IPS-18c (cell line): ENCODE measurements around the gene SPDYE5.

Experiments used
- H3K4me3 ChIP-seq: 2 replicates; pipeline ENCODE4 v1.7.0; 2013; ENCODE audit warnings: low read depth, mild to moderate bottlenecking, low read length, moderate library complexity; ENCODE audit not compliant: insufficient read depth
- H3K9me3 ChIP-seq: one replicate; pipeline ENCODE4 v1.6.1; 2013; ENCODE audit warnings: mild to moderate bottlenecking, low read length, moderate library complexity; ENCODE audit not compliant: control insufficient read depth, insufficient read depth

The SPDYE5 gene

DNA sequence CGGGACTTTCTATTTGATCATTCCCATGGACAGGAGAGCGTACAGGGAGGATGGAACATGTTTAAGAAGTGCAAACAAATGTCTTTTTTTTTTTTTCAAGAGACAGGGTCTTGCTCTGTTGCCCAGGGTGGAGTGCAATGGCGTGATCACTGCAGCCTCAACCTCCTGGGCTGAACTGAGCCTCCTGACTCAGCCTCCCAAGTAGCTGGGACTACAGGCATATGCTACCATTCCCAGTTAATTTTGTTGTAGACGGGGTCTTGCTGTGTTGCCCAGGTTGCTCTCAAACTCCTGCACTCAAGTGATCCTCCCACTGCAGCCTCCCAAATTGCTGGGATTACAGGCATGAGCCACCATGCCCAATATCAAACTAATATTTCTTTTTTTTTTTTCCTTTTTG, 40.5 kb downstream of the SPDYE5 start:
- H3K9me3 ChIP-seq = no peaks in the 10 kb centered on the region

DNA sequence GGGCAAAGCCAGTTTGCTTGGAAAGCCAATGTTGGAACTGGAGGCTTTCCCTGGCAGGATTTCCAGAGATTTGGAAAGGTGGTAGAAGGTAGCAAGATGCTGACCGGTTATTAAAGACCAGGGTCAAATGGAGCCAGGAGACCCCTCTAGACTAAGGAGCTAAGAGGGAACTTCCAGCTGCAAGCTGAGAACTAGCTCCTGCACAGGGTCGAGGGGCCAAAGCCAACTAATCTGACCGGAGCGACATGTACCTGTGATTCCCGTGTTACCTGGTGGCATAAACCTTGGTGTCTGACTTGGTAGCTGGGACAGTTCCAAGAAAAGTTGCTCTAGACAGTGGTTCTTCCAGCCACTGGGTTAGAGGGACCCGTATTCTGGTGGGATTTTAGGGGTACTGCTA, 41.8 kb downstream of the SPDYE5 start:
- no peak overlapping the region for H3K4me3 ChIP-seq
- H3K9me3 ChIP-seq = no peaks in the 10 kb centered on the region

More for the DNA sequence above, 40.5 kb downstream of the SPDYE5 start:
- H3K4me3 ChIP-seq = no peak overlapping the region

DNA sequence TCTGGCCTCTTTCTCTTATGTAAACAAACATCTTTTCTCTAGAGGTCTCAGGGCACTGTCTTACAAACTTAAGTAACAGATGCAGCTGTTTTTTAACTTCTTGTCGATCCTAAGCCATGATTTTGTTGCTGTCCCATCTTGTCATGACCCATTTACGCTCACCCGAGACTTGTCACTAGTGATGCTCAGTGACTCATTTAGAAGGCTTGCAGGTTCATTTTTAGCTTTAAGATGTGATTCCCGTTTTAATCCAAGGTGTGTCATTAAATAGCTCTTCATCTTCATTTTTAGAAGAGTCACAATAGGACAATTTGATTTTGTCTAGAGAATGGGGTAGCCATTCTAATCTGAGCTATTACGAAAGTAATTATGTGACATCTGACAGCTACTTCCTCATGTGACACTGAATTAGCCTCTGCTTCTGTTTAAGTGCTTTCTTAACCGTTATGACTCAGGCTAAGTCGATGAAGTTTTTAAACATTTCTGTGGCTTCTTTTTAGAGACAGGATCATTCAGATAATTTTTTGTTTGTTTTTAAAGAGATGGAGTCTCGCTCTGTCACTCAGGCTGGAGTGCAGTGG, 42.7 kb downstream of the SPDYE5 start:
- Histone ChIP-seq H3K9me3 (no peaks in the 10 kb centered on the region), H3K4me3 (no peak overlapping the region)

DNA sequence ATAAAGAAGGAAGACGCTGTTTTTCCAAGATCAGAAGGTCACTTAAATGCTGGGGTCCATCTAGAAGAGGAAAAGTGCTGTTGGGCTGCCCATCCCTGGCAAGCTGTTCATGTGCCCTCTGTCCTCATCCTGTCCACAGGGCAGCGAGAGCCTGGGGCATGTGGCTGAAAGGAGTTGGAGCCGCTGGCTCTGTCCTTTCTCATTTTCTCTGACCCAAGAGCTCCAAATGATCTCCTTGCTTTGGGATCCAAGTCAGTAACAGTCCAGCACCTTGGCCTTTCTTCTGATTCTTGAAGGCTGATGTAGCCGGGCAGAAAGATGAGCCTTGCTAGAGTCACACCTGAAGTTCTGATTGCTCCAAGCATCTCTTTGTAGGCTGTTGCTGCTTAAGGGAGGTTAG, 44.4 kb downstream of the SPDYE5 start:
- H3K4me3 ChIP-seq = no peak overlapping the region
- no peaks in the 10 kb centered on the region for H3K9me3 ChIP-seq

DNA sequence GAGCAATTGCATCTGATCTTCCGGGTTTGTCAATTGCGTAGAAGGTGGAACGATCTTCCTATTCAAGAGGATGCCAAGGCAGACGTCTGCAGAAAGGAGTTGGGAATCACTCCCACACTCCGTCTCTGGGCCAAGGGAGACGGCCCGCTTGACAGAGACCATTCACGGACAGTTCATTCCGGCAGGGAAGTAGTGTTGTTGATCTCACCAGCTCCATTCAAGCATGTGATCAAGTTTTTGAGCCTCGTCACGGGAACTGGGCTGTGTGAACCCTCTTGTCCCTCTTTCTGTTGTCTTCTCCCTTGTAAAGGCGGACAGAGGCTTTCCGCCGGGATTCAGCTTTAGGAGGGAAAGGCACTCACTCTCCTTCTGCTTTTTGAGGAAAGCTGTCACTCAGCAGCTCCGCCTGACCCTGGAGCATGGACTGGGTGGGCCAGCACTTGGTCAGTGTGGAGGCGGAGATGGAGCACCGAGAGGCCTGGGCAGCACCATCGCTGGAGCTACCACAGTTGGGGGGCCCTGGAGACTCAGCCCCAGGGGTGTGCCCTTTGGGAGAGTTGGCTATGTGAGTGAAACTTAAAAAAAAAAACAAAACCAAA, 44.9 kb downstream of the SPDYE5 start:
- H3K4me3 ChIP-seq = no peak overlapping the region
- H3K9me3 ChIP-seq = no peaks in the 10 kb centered on the region

DNA sequence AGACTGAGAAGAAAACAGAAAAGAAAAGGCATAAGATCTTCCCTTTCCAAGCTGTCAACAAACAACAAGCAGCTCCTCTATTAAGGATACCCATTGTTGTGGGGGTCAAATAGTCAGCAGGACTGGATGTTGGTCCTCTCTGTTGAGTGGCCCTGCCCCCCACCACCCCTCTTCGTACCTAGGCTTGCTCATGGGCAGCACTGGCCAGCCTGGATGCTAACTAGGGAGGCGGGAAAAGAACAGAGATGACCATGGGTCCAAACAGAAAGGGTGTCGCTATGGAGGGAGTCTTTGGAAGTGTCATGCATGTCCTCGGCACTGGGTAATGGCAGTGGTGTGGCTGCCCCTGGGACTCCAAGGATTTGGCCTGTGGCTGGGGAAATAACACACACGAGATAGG, 45.6 kb downstream of the SPDYE5 start:
- Histone ChIP-seq H3K9me3 (no peaks in the 10 kb centered on the region), H3K4me3 (no peak overlapping the region)

DNA sequence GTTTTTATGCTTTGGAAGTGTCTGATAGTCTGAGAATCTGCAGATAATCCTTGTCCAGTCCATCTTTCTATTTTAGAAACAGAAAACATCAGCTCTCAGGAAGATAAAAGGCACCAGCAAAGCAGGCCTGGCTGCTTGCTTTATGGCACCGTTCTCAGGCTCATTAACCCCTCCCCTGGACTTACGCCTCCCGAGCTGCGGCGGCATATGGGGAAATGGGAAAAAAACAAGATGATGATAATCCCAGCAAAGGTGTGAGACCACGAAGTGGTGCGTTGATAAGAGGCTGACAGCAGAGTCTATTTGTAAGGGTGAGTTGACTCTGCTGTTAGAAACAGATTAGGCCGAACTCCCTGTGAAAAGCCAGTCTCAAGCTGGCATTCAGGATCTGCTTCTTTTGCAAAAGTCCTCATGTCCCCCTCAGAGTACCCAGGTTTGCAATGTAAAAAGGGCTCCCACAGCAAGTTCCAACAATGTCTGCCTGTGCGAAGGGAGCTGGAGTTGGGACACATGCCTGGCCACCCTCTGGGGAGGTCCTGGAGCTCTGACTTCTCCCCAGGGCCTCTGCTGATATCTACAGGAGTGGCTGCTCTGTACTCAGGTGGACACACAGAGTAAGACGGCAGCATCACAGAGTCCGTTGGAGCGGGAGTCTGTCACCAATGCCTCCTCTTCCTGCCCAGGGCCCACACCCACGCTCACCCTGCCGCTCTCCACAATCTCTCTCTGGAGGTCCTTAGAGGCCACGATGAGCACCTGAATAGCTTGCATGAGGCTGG, 54.3 kb downstream of the SPDYE5 start:
- H3K9me3 ChIP-seq = no peaks in the 10 kb centered on the region
- H3K4me3 ChIP-seq = no peak overlapping the region
